Hepatic stellate cell (primary cell): Measurements from ENCODE around the gene ARPC1A.
"Not testable (repeated sequence)": the region's sequence is repeated elsewhere in the genome, so short reads cannot be mapped to it uniquely, and the experiment has no call there.

Source experiments
- DNase-seq: peaks from one replicate; pipeline ENCODE4 v3.0.0; 2011; ENCODE audit warnings: low spot score

The ARPC1A gene

DNA sequence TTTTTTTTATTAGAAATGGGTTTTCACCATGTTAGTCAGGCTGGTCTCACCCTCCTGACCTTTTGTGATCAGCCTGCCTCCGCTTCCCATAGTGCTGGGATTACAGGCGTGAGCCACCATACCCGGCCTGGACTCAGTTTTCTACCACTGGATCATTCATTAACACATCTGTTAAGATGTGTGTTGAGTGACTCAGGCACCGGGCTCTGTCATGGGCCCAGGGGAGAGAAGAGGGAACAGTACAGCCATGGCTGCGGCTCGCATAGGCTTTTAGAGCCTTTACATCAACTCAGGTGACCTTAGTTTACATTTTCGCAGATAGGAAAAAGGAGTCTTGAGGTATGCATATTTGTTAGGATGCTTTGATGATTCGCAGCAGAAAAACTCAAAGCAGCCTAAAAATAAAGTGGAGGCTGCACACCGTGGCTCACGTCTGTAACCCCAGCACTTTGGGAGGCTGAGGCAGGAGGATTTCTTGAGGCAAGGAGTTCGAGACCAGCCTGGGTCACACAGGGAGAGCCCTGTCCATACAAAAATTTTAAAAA lies 45.8 kb downstream of the ARPC1A start:
- no peak for DNase-seq

DNA sequence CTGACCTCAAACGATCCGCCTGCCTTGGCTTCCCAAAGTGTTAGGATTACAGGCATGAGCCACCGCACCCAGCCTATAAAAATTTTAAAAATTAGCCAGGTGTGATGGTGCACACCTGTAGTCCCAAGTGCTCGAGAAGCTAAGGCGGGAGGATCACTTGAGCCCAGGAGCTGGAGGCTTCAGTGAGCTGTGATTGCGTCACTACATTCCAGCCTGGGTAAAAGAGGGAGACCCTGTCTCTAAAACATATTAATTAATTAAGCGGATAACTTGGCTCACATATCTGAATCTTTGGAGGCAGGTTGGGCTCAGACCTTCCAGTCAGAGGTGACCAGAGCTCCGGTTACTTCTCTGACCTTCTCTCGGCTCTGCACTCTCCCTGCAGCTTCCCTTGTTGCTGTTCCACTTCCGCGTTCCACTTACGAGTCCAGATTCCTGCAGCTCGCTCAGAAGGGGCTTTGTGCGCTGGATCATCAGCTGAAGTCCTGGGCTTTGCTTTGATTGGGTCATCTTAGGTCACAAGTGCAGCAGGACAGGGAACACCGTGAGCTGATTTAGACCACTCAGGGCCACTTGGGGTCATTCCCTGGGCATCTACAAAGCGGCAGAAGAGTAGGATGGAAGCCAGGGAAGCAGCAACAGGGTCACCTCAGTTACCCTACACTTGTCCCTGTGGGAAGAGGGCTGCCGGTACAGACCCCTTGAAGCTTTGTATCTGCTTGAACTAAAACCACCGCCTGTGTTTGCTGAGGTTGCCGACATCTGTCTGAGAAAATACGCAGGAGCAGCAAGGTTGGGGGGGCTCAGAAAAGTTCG lies 46.8 kb downstream of the ARPC1A start:
- no peak for DNase-seq

DNA sequence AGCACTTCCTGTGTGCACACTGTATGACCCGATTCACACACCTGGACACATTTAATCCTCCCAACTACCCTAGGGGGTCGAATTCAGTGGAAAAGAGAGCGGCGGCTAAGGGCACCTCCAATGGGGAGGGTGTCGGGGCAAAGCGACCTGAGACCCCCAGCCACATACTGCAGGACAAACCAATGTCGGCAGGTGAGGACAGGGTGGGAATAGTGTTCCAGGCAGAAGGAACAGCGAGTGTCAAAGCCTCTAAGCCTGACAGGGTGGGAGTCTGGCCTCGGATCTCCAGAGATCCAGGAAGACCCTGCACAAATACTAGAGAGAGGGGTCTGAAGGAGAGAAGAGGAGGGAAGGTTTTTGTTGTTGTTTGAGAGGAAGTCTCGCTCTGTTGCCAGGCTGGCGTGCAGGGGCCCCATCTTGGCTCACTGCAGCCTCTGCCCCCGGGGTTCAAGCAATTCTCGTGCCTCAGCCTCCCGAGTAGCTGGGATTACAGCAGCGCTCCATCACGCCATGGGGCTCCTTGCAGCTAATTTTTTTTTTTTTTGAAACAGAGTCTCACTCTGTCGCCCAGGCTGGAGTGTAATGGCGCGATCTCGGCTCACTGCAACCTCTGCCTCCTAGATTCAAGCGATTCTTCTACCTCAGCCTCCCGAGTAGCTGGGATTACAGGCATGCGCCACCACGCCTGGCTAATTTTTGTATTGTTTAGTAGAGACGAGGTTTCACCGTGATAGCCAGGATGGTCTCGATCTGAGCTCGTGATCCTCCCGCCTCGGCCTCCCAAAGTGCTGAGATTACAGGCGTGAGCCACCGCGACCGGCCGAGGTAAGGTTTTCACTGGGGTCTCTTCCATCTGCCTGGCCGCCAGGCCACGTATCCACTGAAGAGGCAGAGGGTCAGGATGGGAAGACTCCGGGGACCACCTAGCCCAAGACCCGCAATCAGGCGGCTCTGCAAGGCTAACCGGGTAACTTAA lies 47.7 kb downstream of the ARPC1A start:
- no peak for DNase-seq

DNA sequence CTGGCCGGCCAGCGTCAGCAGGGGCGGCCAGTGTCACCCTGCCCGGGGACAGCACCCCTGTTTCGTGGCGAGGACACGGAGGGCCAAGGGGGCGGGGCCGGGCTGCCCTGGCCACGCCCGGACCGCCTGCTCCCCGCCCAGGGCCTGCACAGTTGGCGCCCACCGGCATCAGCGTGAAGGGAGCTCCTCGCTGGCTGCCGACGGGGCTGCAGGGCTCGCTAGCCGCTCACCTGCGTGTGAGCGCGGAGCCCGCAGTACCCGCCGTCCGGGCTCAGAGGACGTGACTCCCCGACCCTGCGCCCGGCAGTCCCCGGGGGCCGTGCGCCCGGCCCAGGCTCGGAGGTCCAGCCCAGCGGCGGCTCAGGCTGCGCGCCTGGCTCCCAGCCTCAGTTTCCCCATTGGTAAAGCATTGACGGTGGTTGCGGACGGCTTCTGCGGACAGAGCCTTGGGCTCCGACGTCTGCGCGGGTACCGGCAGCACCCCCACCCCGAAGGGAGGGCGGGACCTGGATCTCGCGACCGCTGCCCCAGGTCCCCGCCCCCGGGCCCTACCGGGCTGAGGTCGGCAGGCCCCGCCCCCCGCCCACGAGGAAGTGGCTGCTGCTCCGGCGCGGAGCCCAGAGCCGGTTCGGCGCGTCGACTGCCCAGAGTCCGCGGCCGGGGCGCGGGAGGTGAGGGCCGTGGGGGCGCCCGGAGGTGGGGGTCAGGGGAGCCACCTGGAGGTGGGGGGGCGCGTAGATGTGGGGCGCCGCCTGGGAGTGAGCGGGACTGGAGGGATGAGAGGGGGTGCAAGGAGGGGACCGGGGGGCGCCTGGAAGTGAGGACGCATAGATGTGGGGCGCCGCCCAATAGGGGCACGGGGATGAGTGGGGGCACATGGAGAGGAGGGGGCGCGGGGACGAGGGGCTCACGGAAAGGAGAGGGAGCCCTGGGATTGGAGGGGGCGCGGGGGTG lies 48.7 kb downstream of the ARPC1A start, which contains the start of gene ARPC1B:
Gene ARPC1B (plus strand): TSS at position 620 of the 954 bp plus-strand sequence. CDS start 10,985 bp downstream, outside the sequence.
- DNase-seq = peak; percentile 93

DNA sequence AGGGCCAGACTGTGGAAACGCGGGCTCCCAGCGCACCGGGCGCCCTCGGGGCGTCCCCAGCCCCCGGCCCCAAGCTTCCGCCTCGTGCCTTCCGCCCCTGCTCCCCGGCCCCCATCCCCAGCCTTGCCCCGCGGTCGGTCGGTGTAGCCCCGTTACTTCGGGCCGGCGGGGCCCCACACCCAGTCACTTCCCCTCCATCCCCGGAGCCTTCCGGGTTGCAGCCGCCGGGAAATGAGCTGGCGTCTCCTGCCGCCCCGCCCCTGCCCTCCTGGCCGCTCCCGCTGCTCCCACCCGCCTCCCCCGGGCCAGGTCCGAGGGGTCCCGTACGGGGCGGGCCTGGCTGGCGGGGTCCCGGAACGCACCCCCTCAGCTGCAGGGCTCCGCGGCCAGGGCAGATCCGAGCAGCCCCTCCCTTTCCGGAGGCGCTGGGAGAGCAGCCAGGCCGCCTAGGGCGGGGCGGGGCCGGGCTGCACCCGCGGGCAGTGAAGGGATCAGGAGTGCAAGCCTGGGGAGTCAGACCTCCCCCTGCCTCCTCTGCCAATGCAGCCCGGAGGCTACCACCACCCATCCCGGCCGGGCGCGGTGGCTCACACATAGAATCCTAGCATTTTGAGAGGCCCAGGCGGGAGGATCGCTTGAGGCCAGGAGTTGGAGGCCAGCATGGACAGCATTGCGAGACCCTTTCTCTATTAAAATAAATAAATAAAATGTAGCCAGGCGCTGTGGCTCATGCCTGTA lies 49.5 kb downstream of the ARPC1A start:
- peak; percentile 88 for DNase-seq

DNA sequence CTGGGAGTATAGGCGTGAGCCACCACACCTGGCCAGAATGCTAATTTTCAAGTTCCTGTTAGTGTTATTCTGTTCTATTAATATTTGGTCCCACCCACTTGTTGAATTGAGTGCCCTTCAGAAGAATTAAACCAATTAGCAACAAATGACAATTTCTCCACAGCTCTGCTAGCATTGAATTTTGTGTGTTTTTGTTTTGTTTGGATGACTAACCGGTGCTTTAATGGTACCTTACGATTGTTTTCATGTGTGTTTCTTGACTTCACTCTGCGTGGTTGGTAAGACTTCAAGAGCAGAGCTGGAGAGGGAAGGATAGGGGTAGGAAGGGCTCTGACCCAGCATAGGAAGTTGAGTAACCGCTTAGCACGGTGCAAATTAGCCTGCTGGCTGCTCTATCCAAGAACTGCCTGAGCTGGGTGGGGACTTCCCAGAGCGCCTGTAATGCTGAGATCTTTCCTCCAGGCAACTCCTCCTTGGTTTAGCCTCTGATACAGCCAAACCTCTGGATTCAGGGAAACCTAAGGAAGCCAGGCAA lies 53.4 kb downstream of the ARPC1A start:
- DNase-seq = peak; percentile 89

DNA sequence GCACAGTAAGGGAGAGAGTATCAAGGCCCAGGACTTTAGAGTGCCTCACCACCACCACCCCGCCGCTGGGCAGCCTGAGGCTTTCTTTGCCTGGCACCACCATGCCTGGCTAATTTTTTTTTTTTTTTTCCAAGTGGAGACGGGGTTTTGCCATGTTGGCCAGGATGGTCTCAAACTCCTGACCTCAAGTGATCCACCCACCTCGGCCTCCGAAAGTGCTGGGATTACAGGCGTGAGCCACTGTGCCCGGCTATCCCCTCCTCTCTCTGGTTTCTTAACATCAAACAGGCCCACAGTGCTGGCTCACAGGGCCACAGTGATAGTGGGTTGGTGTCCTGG lies 54.0 kb downstream of the ARPC1A start:
- not testable (repeated sequence) for DNase-seq

DNA sequence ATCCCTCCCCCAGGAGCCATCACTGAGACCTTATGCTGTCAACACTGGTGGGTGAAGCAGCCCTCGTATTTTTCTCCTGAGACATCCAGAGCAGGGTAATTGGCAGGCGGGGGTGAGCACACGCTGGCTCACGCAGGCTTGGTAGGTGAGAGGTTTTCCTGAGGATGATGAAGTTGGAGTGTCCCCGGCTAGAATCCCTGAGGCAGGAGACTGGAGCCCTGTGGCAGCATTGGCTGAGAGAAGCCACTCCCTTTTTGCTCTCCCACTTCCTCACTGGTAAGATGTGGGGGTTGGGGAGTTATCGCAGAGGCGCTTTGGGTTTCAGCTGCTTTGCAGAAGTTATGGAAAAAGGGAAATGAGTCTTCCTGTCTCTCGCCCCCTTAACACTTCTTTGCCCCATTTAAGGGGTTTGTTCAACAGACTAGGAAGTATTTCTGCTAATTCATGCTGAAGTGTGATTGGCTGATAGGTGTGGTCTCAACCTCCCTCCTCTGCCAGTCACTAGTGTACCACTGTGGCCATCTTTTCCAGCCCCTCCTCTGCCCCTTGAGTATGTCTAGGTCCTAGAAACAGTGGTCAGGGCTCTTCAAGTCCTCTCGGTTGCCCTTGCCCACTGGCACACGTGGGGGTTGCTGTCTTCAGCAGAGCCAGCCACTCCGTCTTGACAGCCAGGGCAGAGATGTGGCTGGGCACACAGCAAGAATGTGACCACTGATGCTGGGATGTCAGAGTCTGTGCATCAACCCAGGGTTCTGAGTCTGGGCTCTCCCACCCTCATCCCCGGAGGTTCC lies 54.5 kb downstream of the ARPC1A start:
- peak; percentile 70 for DNase-seq

DNA sequence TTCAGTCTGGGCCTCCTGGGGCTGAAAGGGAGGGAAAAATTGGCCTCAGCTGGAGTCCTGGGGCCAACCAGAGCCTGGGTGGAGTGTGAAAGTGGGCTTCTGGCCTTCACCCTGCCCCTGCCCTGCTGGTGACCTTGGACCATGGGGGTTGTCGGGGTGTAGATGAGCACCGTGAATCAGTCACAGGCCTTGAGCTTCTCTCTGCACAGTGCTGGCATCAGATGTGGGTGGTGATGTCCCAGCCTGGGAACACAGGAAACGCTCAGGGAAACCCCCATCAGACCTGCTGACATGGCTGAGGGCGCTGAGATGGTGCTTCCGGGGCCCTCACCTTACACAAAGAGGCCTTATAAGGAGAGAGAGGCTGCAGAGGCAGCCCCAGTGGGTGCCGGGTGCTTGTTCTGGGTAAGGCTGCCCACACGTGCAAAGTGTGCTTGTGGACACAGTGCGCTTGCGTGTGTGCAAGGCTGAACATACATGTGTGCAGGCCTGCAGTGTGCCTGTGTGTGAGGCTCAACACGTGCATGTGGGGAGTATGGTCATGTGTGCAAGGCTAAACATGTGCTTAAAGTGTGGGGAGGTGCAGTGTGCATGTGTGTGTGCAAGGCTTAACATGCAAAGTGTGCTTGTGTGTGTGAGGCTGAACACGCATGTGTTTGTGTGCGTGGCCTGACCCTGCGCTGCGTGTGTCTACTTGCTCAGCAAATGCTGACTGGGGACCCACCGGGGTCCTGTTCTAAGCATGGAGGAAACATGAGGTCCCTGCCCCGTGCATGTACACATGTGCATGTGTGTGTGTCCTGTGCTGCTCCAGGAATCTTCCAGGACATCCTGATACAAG lies 55.3 kb downstream of the ARPC1A start:
- DNase-seq = peak; percentile 44

DNA sequence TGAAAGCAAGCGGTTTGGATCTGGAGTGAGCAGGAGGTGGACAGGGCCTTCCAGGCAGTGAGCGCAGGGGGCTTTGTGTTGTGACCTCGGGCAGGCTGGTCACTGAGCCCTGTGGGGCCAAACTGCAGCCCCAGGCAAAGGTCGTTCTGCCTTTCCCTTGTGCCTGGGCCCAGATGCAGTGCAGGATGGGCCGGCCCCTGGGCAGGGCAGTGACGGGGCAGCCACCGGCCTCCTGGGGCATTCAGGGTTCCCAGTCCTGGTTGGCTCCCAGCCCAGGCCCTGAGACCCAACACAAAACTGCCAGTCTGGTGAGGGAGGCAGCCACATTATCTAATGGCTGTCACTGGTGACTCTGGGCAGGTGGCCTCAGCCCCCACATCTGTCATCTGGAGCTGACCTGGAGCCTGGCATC lies 56.0 kb downstream of the ARPC1A start:
- no peak for DNase-seq

DNA sequence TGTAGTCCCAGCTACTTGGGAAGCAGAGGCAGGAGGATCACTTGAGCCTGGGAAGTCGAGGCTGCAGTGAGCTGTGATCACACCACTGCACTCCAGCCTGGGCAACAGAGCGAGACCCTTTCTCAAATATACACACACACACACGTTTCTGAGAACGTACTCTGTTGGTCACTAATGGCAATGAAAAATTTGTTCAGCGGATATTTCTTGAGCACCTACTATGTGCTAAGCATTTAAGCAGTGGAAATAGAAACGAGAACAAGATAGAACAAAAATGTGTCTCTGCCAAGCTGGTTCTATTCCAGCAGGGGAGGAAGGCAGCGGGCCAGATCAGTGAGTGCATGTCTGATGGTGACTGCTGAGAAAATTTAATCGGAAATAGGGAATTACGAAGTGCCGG lies 57.5 kb downstream of the ARPC1A start:
- DNase-seq = no peak

DNA sequence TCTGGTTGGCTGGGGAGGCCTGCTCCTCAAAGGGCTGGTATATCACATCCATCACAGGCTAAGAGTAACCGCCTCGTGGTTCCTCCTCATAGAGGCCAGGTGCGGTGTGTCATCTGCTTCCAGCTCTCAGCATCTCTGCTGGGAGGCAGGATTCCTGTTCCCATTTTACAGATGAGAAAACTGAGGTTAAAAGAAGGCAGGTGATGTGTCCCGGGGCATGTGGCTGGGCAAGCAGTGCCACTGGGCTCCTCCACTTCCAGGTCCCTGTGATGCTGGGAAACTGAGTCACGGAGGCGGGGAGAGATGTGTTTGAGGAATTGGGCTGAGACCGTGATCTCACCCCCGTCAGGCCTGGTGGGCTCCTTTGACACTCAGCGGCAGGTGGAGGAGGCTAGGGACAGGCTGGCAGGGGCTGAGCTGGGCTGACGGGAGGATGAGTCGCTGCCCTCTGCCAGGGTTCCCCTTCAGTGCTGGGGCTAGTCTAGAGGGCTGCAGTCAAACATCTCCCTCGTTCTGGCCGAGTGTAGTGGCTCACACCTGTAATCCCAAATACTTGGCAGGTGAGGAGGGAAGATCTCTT lies 58.2 kb downstream of the ARPC1A start:
- no peak for DNase-seq

DNA sequence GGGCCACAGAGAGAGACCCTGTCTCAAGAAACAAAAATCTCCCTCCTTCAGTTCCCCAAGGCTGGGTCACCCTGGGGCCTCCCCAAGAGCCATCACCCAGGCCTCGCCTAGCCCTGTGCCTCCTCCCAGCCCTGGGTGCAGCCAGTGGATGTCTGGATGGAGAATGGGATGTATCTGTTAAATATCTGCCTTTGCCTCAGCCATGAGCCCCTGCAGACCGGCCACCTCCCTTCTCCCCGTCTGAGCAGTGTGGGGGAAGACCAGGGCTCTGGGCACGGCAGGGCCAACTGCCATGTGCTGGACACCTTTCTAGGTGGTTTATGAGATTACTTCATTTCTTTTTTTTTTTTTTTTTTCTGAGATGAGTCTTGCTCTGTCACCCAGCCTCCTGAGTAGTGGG lies 58.8 kb downstream of the ARPC1A start:
- no peak for DNase-seq

DNA sequence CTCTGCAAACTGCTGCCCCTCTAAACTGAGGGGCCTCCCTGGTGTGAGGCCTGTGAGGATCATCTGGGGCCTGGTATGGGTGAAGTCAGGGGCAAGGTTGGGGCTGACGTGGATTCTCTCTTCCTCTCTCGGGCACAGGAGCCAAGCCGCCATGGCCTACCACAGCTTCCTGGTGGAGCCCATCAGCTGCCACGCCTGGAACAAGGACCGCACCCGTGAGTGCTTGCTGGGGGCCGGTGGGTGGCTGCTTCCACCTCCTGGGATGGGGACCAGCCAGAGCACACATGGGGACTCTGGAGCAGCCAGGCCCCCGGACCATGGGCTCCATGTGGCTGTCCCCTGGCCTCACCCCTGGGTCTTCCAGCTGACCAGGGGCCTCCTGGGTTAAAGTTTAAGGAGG lies 59.9 kb downstream of the ARPC1A start:
- no peak for DNase-seq

DNA sequence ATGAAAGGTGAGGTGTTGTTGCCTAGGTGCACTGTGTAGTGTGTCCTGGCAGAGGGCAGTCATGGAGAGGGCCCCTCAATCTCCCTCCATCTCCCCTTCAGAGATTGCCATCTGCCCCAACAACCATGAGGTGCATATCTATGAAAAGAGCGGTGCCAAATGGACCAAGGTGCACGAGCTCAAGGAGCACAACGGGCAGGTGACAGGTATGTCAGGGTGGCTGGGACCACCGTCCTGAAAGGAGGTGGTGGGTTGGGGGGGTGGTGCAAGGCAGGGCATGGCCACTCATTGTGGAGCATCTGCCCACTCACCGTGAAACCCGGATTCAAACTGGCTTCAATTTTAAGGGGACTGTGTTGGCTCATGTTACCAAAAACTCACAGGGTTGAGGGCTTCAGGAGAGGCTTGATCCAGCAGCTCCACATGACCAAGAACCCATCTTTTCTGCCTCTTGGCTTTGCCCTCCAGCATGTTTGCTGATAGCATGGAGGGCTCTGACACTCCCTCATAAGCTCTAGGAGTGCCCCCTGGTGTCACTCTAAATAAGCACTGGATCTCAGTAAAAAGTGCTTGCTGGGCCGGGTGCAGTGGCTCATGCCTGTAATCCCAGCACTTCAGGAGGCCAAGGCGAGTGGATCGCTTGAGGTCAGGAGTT lies 61.0 kb downstream of the ARPC1A start:
- DNase-seq = no peak

DNA sequence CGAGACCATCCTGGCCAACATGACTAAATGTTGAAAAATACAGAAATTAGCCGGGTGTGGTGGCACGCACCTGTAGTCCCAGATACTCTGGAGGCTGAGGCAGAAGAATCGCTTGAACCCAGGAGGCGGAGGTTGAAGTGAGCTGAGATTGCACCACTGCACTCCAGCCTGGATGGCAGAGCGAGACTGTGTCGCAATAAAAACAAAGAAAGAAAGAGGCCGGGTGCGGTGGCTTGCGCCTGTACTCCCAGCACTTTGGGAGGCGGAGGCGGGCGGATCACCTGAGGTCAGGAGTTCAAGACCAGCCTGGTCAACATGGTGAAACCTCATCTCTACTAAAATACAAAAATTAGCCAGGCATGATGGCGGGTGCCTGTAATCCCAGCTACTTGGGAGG lies 61.5 kb downstream of the ARPC1A start:
- DNase-seq = not testable (repeated sequence)

DNA sequence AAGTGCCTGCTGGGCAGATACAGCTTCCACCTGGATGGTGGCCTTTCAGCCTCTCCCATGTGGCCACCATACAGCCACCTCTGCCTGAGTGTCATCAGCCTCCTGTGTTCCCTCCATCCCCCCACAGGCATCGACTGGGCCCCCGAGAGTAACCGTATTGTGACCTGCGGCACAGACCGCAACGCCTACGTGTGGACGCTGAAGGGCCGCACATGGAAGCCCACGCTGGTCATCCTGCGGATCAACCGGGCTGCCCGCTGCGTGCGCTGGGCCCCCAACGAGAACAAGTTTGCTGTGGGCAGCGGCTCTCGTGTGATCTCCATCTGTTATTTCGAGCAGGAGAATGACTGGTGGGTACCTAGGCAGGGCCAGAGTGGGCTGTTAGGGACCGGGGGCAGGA lies 62.2 kb downstream of the ARPC1A start:
- DNase-seq = no peak

DNA sequence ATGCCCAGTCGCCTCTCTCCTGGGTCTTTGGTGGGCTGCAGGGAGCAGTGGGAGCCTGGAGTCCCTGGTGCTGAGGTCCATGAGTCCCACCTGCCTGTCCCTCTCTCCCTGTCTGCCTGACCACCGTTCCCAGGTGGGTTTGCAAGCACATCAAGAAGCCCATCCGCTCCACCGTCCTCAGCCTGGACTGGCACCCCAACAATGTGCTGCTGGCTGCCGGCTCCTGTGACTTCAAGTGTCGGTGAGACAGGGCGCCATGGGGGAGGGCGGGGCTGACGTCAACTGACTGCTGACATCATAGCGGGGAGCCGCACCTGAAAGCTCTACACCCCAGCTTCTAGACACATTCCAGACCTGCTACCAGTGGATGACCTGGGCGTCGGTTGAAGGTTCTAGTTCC lies 64.1 kb downstream of the ARPC1A start:
- no peak for DNase-seq
